EH (cell line): ENCODE data around the gene PDZRN4.
"Not testable (repeated sequence)": the region's sequence is repeated elsewhere in the genome, so short reads cannot be mapped to it uniquely, and the experiment has no call there.

ENCODE experiments used
- DNase-seq: peaks from one replicate; pipeline ENCODE4 v3.0.0-alpha.2; 2015; ENCODE audit warnings: low read depth

The PDZRN4 gene

GRCh38 chr12:41188058-41188840 is at the start of gene PDZRN4:
Gene PDZRN4, plus strand, starts transcription at chr12:41188320.
- DNase-seq = no peak

- DNase-seq = no peak
Measured at GRCh38 chr12:41140117-41140516, 48.0 kb upstream of the PDZRN4 start.

GRCh38 chr12:41141104-41141503 is 47.0 kb upstream of the PDZRN4 start:
- no peak for DNase-seq

- no peak for DNase-seq
Measured at GRCh38 chr12:41142376-41142775, 45.7 kb upstream of the PDZRN4 start.

GRCh38 chr12:41151793-41152192 is 36.3 kb upstream of the PDZRN4 start:
- no peak for DNase-seq

- no peak for DNase-seq
Measured at GRCh38 chr12:41162461-41162860, 25.7 kb upstream of the PDZRN4 start.

- no peak for DNase-seq
Measured at GRCh38 chr12:41167701-41168100, 20.4 kb upstream of the PDZRN4 start.

- DNase-seq = no peak
Measured at GRCh38 chr12:41174602-41175001, 13.5 kb upstream of the PDZRN4 start.

GRCh38 chr12:41179507-41179906 is 8.6 kb upstream of the PDZRN4 start:
- DNase-seq = not testable (repeated sequence)

- DNase-seq = no peak
Measured at GRCh38 chr12:41184864-41185263, 3.3 kb upstream of the PDZRN4 start.

GRCh38 chr12:41186026-41186425 is 2.1 kb upstream of the PDZRN4 start:
- no peak for DNase-seq

GRCh38 chr12:41188841-41189394 is 798 bp downstream of the PDZRN4 start:
- no peak for DNase-seq

GRCh38 chr12:41189395-41190251 is 1.5 kb downstream of the PDZRN4 start:
- DNase-seq = no peak

GRCh38 chr12:41190338-41190737 is 2.2 kb downstream of the PDZRN4 start:
- peak; percentile 1 for DNase-seq

GRCh38 chr12:41191549-41191948 is 3.4 kb downstream of the PDZRN4 start:
- DNase-seq = not testable (repeated sequence)

GRCh38 chr12:41193311-41193710 is 5.2 kb downstream of the PDZRN4 start:
- DNase-seq = no peak

- DNase-seq = no peak
Measured at GRCh38 chr12:41202051-41202450, 13.9 kb downstream of the PDZRN4 start.

- no peak for DNase-seq
Measured at GRCh38 chr12:41205070-41205709, 17.1 kb downstream of the PDZRN4 start.

GRCh38 chr12:41206298-41206697 is 18.2 kb downstream of the PDZRN4 start:
- no peak for DNase-seq

GRCh38 chr12:41211448-41211847 is 23.3 kb downstream of the PDZRN4 start:
- DNase-seq = no peak

GRCh38 chr12:41212625-41213024 is 24.5 kb downstream of the PDZRN4 start:
- DNase-seq = no peak

GRCh38 chr12:41213107-41213506 is 25.0 kb downstream of the PDZRN4 start:
- DNase-seq = no peak
